Measurements from ENCODE around the gene DLEC1. TPM values are rescaled to one million over a fixed set of nuclear protein-coding genes. Genes with fewer than 3 reads are reported as not detected.

Gene DLEC1
- total and polyA plus RNA-seq, 2 experiments from 2014 or later = 0.31 to 0.66 TPM

DNA sequence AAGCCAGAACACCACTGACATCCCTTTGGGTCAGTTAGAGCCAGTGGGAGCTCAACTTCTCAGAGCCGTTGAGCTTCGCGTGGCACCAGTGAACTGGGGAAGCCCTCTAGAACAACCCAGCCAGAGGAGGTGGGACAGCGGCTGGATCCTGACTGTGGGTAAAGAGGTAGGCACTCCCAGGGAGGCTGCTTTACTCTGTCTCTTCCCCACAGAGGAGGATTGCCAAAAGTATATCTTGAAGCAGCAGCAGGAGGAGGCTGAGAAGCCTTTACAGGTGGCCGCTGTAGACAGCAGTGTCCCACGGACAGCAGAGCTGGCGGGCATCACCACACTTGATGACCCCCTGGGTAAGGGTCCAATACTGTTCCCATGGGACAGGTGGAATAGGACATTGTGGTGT lies 100.6 kb downstream of the DLEC1 start (continued):
- TF ChIP-seq, protein P1, sequence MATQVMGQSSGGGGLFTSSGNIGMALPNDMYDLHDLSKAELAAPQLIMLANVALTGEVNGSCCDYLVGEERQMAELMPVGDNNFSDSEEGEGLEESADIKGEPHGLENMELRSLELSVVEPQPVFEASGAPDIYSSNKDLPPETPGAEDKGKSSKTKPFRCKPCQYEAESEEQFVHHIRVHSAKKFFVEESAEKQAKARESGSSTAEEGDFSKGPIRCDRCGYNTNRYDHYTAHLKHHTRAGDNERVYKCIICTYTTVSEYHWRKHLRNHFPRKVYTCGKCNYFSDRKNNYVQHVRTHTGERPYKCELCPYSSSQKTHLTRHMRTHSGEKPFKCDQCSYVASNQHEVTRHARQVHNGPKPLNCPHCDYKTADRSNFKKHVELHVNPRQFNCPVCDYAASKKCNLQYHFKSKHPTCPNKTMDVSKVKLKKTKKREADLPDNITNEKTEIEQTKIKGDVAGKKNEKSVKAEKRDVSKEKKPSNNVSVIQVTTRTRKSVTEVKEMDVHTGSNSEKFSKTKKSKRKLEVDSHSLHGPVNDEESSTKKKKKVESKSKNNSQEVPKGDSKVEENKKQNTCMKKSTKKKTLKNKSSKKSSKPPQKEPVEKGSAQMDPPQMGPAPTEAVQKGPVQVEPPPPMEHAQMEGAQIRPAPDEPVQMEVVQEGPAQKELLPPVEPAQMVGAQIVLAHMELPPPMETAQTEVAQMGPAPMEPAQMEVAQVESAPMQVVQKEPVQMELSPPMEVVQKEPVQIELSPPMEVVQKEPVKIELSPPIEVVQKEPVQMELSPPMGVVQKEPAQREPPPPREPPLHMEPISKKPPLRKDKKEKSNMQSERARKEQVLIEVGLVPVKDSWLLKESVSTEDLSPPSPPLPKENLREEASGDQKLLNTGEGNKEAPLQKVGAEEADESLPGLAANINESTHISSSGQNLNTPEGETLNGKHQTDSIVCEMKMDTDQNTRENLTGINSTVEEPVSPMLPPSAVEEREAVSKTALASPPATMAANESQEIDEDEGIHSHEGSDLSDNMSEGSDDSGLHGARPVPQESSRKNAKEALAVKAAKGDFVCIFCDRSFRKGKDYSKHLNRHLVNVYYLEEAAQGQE (IDR thresholded peaks at IDR 0.05; ENCODE audit: unreplicated experiment) = no peak

GRCh38 chr3:38140326-38141172 lies 101.5 kb downstream of the DLEC1 start:
- ATAC-seq = no peak
- TF ChIP-seq, protein P2, sequence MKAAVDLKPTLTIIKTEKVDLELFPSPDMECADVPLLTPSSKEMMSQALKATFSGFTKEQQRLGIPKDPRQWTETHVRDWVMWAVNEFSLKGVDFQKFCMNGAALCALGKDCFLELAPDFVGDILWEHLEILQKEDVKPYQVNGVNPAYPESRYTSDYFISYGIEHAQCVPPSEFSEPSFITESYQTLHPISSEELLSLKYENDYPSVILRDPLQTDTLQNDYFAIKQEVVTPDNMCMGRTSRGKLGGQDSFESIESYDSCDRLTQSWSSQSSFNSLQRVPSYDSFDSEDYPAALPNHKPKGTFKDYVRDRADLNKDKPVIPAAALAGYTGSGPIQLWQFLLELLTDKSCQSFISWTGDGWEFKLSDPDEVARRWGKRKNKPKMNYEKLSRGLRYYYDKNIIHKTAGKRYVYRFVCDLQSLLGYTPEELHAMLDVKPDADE (IDR thresholded peaks at IDR 0.05) = no peak
- TF ChIP-seq ZNF331 (CRISPR knock-in tag; IDR thresholded peaks at IDR 0.05; ENCODE audit: low read depth) (no peak), CREB1 (CRISPR knock-in tag; IDR thresholded peaks at IDR 0.05; ENCODE audit: low read depth) (no peak), POLR2AphosphoS5 (IDR thresholded peaks at IDR 0.05; ENCODE audit: low read depth) (no peak), NANOG (IDR thresholded peaks at IDR 0.05; ENCODE audit: borderline replicate concordance) (no peak), ZNF462 (CRISPR knock-in tag; IDR thresholded peaks at IDR 0.05) (no peak), ZNF114 (CRISPR knock-in tag; IDR thresholded peaks at IDR 0.05) (no peak), STAT1 (IDR thresholded peaks at IDR 0.05; ENCODE audit: unreplicated experiment) (no peak)
- TF ChIP-seq, protein P1 (IDR thresholded peaks at IDR 0.05; ENCODE audit: unreplicated experiment) = no peak

More at GRCh38 chr3:38140326-38141172, 101.5 kb downstream of the DLEC1 start:
- peaks cover 8% of the 10 kb centered on the region; the same call in 1 of the 2 replicates for H4K20me1 ChIP-seq (replicated peaks; ENCODE audit: insufficient read depth)
- no peak overlapping the region for H3K4me2 ChIP-seq
- H3K79me2 ChIP-seq (replicated peaks; ENCODE audit: insufficient read depth) = peaks cover 19% of the 10 kb centered on the region
- Mint-ChIP-seq H3K27me3 (ENCODE audit: insufficient read depth, low read depth, poor library complexity) (peaks cover 21% of the 10 kb centered on the region), H3K27ac (no peak overlapping the region), H3K36me3 (ENCODE audit: low read depth) (peaks cover 27% of the 10 kb centered on the region), H3K9me3 (no peaks in the 10 kb centered on the region; the same call in none of the 3 replicates), H3K4me1 (peaks cover 25% of the 10 kb centered on the region), H3K4me3 (peak overlapping the region; percentile 39; the same call in 2 of the 3 replicates)
- peaks cover 21% of the 10 kb centered on the region for H3K4me1 ChIP-seq (ENCODE audit: insufficient read depth)
- no peaks in the 10 kb centered on the region for H3K9me2 ChIP-seq (ENCODE audit: insufficient read depth)
- peaks cover 13% of the 10 kb centered on the region for H3F3A ChIP-seq (replicated peaks; ENCODE audit: low read depth)
- no peak overlapping the region for H3K27ac ChIP-seq (ENCODE audit: low read depth)
- no peak for DNase-seq (ENCODE audit: low spot score)
- no peak overlapping the region for H2AFZ ChIP-seq
- no peak overlapping the region for H3K4me3 ChIP-seq
- no peaks in the 10 kb centered on the region for H3K36me3 ChIP-seq (ENCODE audit: insufficient read depth)
- H3K27me3 ChIP-seq (ENCODE audit: insufficient read depth) = no peaks in the 10 kb centered on the region

All from GM23338 (cell line).